Stimulated activated naive CD8-positive, alpha-beta T cell treated with anti-CD3 and anti-CD28 coated beads, Interleukin-15, Interleukin-2, amounts not matched to agents 100 ng/mL and 50 ng/mL, for 24 hours (primary cell): ENCODE data around the gene SPANXC.
"Not testable (repeated sequence)": the region's sequence is repeated elsewhere in the genome, so short reads cannot be mapped to it uniquely, and the experiment has no call there.

Experiments used
- H3K27ac Mint-ChIP-seq: one replicate; pipeline ENCODE4 v1.8.0; 2021; ENCODE audit warnings: mild to moderate bottlenecking, mixed read lengths
- H3K27me3 Mint-ChIP-seq: one replicate; pipeline ENCODE4 v1.8.0; 2021; ENCODE audit warnings: mixed read lengths
- H3K36me3 Mint-ChIP-seq: one replicate; pipeline ENCODE4 v1.8.0; 2021; ENCODE audit warnings: low read depth, mixed read lengths
- H3K4me1 Mint-ChIP-seq: one replicate; pipeline ENCODE4 v1.8.0; 2021; ENCODE audit warnings: low read depth, mixed read lengths
- H3K4me3 Mint-ChIP-seq: one replicate; pipeline ENCODE4 v1.8.0; 2021; ENCODE audit warnings: mild to moderate bottlenecking, mixed read lengths
- H3K9me3 Mint-ChIP-seq: one replicate; pipeline ENCODE4 v1.8.0; 2021; ENCODE audit warnings: mixed read lengths

Gene SPANXC

GRCh38 chrX:141242417-141242816 is at the start of gene SPANXC:
Gene SPANXC (minus strand): TSS chrX:141242517. CDS start chrX:141242457, 60 bp downstream.
- not testable (repeated sequence) for H3K9me3 Mint-ChIP-seq, H3K27ac Mint-ChIP-seq, H3K36me3 Mint-ChIP-seq, H3K4me1 Mint-ChIP-seq, H3K27me3 Mint-ChIP-seq, H3K4me3 Mint-ChIP-seq

GRCh38 chrX:141279476-141279875 is 37.2 kb upstream of the SPANXC start:
- no peaks in the 10 kb centered on the region for H3K4me1 Mint-ChIP-seq
- H3K9me3 Mint-ChIP-seq = no peaks in the 10 kb centered on the region
- H3K4me3 Mint-ChIP-seq = no peak overlapping the region

GRCh38 chrX:141278306-141278705 is 36.0 kb upstream of the SPANXC start:
- Mint-ChIP-seq H3K4me3 (no peak overlapping the region), H3K27ac (no peak overlapping the region), H3K4me1 (no peaks in the 10 kb centered on the region), H3K9me3 (no peaks in the 10 kb centered on the region), H3K27me3 (no peaks in the 10 kb centered on the region), H3K36me3 (no peaks in the 10 kb centered on the region)

More at GRCh38 chrX:141279476-141279875, 37.2 kb upstream of the SPANXC start:
- H3K27ac Mint-ChIP-seq = no peak overlapping the region
- no peaks in the 10 kb centered on the region for H3K36me3 Mint-ChIP-seq
- no peaks in the 10 kb centered on the region for H3K27me3 Mint-ChIP-seq

- no peak overlapping the region for H3K27ac Mint-ChIP-seq
- H3K27me3 Mint-ChIP-seq = no peaks in the 10 kb centered on the region
These were observed 15.8 kb upstream of the SPANXC start for GRCh38 chrX:141258080-141258479.

GRCh38 chrX:141221611-141222010 is 20.7 kb downstream of the SPANXC start:
- Mint-ChIP-seq H3K27me3 (no peaks in the 10 kb centered on the region), H3K9me3 (no peaks in the 10 kb centered on the region), H3K4me1 (no peaks in the 10 kb centered on the region), H3K36me3 (no peaks in the 10 kb centered on the region), H3K27ac (no peak overlapping the region), H3K4me3 (no peak overlapping the region)

More at GRCh38 chrX:141258080-141258479, 15.8 kb upstream of the SPANXC start:
- Mint-ChIP-seq H3K4me3 (no peak overlapping the region), H3K36me3 (no peaks in the 10 kb centered on the region), H3K4me1 (no peaks in the 10 kb centered on the region), H3K9me3 (peaks cover 11% of the 10 kb centered on the region)

- Mint-ChIP-seq H3K4me3 (no peak overlapping the region), H3K36me3 (no peaks in the 10 kb centered on the region), H3K27me3 (no peaks in the 10 kb centered on the region), H3K27ac (no peak overlapping the region), H3K4me1 (no peaks in the 10 kb centered on the region), H3K9me3 (no peaks in the 10 kb centered on the region)
These were observed 21.8 kb downstream of the SPANXC start for GRCh38 chrX:141220342-141221008.

- no peak overlapping the region for H3K4me3 Mint-ChIP-seq
- no peaks in the 10 kb centered on the region for H3K4me1 Mint-ChIP-seq
- no peaks in the 10 kb centered on the region for H3K9me3 Mint-ChIP-seq
- H3K36me3 Mint-ChIP-seq = no peaks in the 10 kb centered on the region
- no peaks in the 10 kb centered on the region for H3K27me3 Mint-ChIP-seq
- no peak overlapping the region for H3K27ac Mint-ChIP-seq
These were observed 28.1 kb downstream of the SPANXC start for GRCh38 chrX:141214196-141214595.

GRCh38 chrX:141201962-141202361 is 40.4 kb downstream of the SPANXC start:
- Mint-ChIP-seq H3K27ac (no peak overlapping the region), H3K27me3 (no peaks in the 10 kb centered on the region), H3K4me3 (no peak overlapping the region), H3K9me3 (no peaks in the 10 kb centered on the region), H3K4me1 (no peaks in the 10 kb centered on the region), H3K36me3 (no peaks in the 10 kb centered on the region)
